ENCODE measurements around the gene CLTA.

The CLTA gene

GRCh38 chr9:36213989-36214388 is 23.3 kb downstream of the CLTA start:
- POLR2A ChIA-PET: interaction anchor here (0.6 kb wide), 1 partner anchor 187 kb away, joined by 4 read pairs; no protein-coding TSS in a partner anchor
- no peak for DNase-seq (ENCODE audit: extremely low spot score)
- no peak for TF ChIP-seq CTCF (IDR thresholded peaks at IDR 0.05; ENCODE audit: control extremely low read depth, extremely low read depth, low read depth, missing control alignments)
- CTCF ChIA-PET: interaction anchor here (1.8 to 2.2 kb wide), 2 partner anchors 10 to 25 kb away, joined by 5 to 6 read pairs; no protein-coding TSS in a partner anchor

GRCh38 chr9:36214571-36214970 is 23.9 kb downstream of the CLTA start:
- CTCF ChIA-PET: interaction anchor here (2.2 kb wide), 1 partner anchor 9 kb away, joined by 6 read pairs; no protein-coding TSS in a partner anchor
- no peak for DNase-seq (ENCODE audit: extremely low spot score)
- POLR2A ChIA-PET: no interaction called here
- TF ChIP-seq CTCF (IDR thresholded peaks at IDR 0.05; ENCODE audit: control extremely low read depth, extremely low read depth, low read depth, missing control alignments): no peak

GRCh38 chr9:36217256-36217968 is 26.7 kb downstream of the CLTA start:
- ChIA-PET CTCF (no interaction called here), POLR2A (no interaction called here)
- DNase-seq (ENCODE audit: extremely low spot score): no peak
- TF ChIP-seq CTCF (IDR thresholded peaks at IDR 0.05; ENCODE audit: control extremely low read depth, extremely low read depth, low read depth, missing control alignments): no peak

GRCh38 chr9:36218011-36218410 is 27.3 kb downstream of the CLTA start:
- no peak for TF ChIP-seq CTCF (IDR thresholded peaks at IDR 0.05; ENCODE audit: control extremely low read depth, extremely low read depth, low read depth, missing control alignments)
- POLR2A ChIA-PET: no interaction called here
- CTCF ChIA-PET: no interaction called here
- DNase-seq (ENCODE audit: extremely low spot score): no peak

- POLR2A ChIA-PET: no interaction called here
- no peak for DNase-seq (ENCODE audit: extremely low spot score)
- CTCF ChIA-PET: interaction anchor here (0.7 kb wide), 1 partner anchor 17 kb away, joined by 3 read pairs; no protein-coding TSS in a partner anchor
- no peak for TF ChIP-seq CTCF (IDR thresholded peaks at IDR 0.05; ENCODE audit: control extremely low read depth, extremely low read depth, low read depth, missing control alignments)
These were observed 27.7 kb downstream of the CLTA start for GRCh38 chr9:36218411-36218901.

GRCh38 chr9:36221667-36222066 is 30.9 kb downstream of the CLTA start:
- POLR2A ChIA-PET: interaction anchor here (0.6 kb wide), 1 partner anchor 15 kb away, joined by 3 read pairs; no protein-coding TSS in a partner anchor
- CTCF ChIA-PET: interaction anchor here (1.1 kb wide), 1 partner anchor 12 kb away, joined by 7 read pairs; no protein-coding TSS in a partner anchor
- DNase-seq (ENCODE audit: extremely low spot score): no peak
- no peak for TF ChIP-seq CTCF (IDR thresholded peaks at IDR 0.05; ENCODE audit: control extremely low read depth, extremely low read depth, low read depth, missing control alignments)
